Ishikawa (cell line): ENCODE measurements around the gene NPBWR2.

Experiments
- CEBPB ChIP-seq: IDR thresholded peaks from 2 replicates; pipeline ENCODE4 v1.6.1; 2012
- TAF1 ChIP-seq: IDR thresholded peaks from 2 replicates; pipeline ENCODE4 v1.6.1; 2012; ENCODE audit warnings: low read depth, mild to moderate bottlenecking
- TEAD4 ChIP-seq: IDR thresholded peaks from 2 replicates; pipeline ENCODE4 v1.6.1; 2012

DNA sequence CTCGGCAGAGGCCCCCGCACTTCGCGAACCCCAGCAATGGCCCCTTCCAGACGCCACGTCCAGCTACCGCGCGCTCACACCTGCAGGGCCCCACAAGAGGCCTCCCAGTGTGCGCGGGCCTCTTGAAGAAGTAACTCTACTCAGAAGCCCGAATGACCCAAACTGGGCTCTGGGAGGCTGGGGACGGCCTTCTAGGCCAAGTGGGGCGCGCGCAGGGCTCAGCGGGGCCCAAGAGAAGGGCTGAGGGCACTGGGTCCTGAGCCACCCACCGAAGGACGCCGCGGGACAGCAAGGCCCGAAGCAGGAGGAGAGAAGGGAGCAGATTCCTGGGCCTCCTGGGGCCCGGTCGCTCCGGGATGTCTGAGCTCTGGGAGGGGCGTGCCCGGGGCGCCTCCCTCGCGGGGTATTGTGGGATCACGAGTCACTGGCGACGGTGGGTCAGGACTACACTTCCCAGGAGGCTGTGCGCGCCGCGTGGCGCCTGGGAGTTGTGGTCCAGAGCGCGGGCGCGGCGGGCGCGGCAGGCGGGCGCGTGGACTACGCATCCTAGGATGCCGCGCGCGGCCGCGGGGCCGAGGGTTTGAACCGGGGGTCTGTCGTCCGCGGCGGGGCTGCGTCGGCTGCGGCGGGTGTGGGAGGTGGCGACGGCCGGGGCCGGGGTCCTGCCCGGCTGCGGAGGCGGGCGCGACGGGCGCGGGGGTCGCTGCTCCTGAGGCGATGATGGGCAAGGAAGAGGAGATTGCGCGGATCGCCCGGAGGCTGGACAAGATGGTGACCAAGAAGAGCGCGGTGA, 44.6 kb downstream of the NPBWR2 start, which contains the start of gene TCEA2:
- TF ChIP-seq TAF1, result peak; percentile 57; the same call in 1 of the 2 replicates
- TF ChIP-seq TEAD4, result no peak
- TF ChIP-seq CEBPB, result no peak
